B cell (primary cell): Measurements from ENCODE around the gene CEP290. TPM values are rescaled to one million over a fixed set of nuclear protein-coding genes. Genes with fewer than 3 reads are reported as not detected.

Source experiments
- ATAC-seq: fragments of 200-7000 bp; cut with Tn5 transposase; one replicate; pipeline ENCODE4 v1.10.0; 2021; ENCODE audit warnings: low read depth, mild to moderate bottlenecking, moderate number of reproducible peaks, moderate library complexity
- CTCF ChIA-PET: fragments of 350-600 bp; sonication (Branson Sonifier 250); formaldehyde crosslinking; loops from one replicate; lab custom pipeline; 2021; ENCODE audit warnings: antibody characterized with exemption, inconsistent platforms; lab: Charles Lee
- POLR2A ChIA-PET: fragments of 350-600 bp; sonication (Branson Sonifier 250); formaldehyde crosslinking; loops from one replicate; lab custom pipeline; 2021; ENCODE audit warnings: antibody characterized with exemption; lab: Charles Lee
- DNase-seq: peaks from one replicate; pipeline ENCODE4 v3.0.0; 2013
- H2AFZ ChIP-seq: 2 replicates; pipeline ENCODE4 v1.6.1; 2012; ENCODE audit warnings: mild to moderate bottlenecking, low read depth, low read length; ENCODE audit not compliant: insufficient read depth, poor library complexity, severe bottlenecking
- H3K27ac ChIP-seq, 2 donors: 1 replicate in 1 of 2; 2 replicates in 1 of 2; pipeline ENCODE4 v1.5.1; 2012 to 2013; ENCODE audit warnings: low read length in 2 of 2, mild to moderate bottlenecking in 2 of 2, moderate library complexity in 1 of 2
- H3K27me3 ChIP-seq, 4 experiments: fragments of 200-600 bp in 1 of 4; sonication (generic) in 1 of 4; replicated peaks in 1 of 4; 1 replicate in 2 of 4; 2 replicates in 2 of 4; pipeline versions ENCODE4 v1.6.1 to v1.7.0; 2013 to 2016; ENCODE audit warnings: low read length in 3 of 4, mild to moderate bottlenecking in 2 of 4, mixed read lengths in 1 of 4, moderate library complexity in 1 of 4; ENCODE audit not compliant: insufficient read depth in 4 of 4, control insufficient read depth in 3 of 4; ENCODE audit errors: control extremely low read depth in 1 of 4
- H3K36me3 ChIP-seq, 2 experiments: replicated peaks in 1 of 2; 1 replicate in 1 of 2; 2 replicates in 1 of 2; pipeline versions ENCODE4 v1.6.1 to v1.7.1; 2013; ENCODE audit warnings: low read length in 1 of 2; ENCODE audit not compliant: insufficient read depth in 2 of 2, control insufficient read depth in 1 of 2; ENCODE audit errors: control extremely low read depth in 1 of 2, extremely low read depth in 1 of 2
- H3K4me1 ChIP-seq, 2 donors: fragments of 200-600 bp in 1 of 2; sonication (generic) in 1 of 2; 1 replicate in 1 of 2; 2 replicates in 1 of 2; pipeline versions ENCODE4 v1.5.1 to v1.6.1; 2013 to 2017; ENCODE audit warnings: low read length in 2 of 2; ENCODE audit not compliant: control insufficient read depth in 2 of 2, insufficient read depth in 2 of 2
- H3K4me2 ChIP-seq: replicated peaks from 2 replicates; pipeline ENCODE3; 2012; ENCODE audit warnings: mild to moderate bottlenecking, low read depth, low read length; ENCODE audit not compliant: poor library complexity, severe bottlenecking
- H3K4me3 ChIP-seq, 5 experiments: fragments of 200-600 bp in 1 of 5; sonication (generic) in 1 of 5; 1 replicate in 3 of 5; 2 replicates in 2 of 5; pipeline versions ENCODE4 v1.5.1 to v1.7.0; 2011 to 2016; ENCODE audit warnings: low read length in 4 of 5, mild to moderate bottlenecking in 4 of 5, low read depth in 2 of 5, control low read depth in 1 of 5, moderate library complexity in 1 of 5; ENCODE audit not compliant: insufficient read depth in 1 of 5; ENCODE audit errors: control extremely low read depth in 1 of 5, extremely low read depth in 1 of 5
- H3K79me2 ChIP-seq: fragments of 200-600 bp; sonication (generic); one replicate; pipeline ENCODE4 v1.6.0; 2016; ENCODE audit warnings: low read length; ENCODE audit not compliant: control insufficient read depth, insufficient read depth
- H3K9ac ChIP-seq: fragments of 200-600 bp; sonication (generic); 2 replicates; pipeline ENCODE4 v1.6.1; 2017; ENCODE audit warnings: mild to moderate bottlenecking, low read length, moderate library complexity
- H3K9me3 ChIP-seq, 3 donors: one replicate each; pipeline versions ENCODE4 v1.6.1 to v1.7.1; 2013; ENCODE audit warnings: low read length in 2 of 3; ENCODE audit not compliant: control insufficient read depth in 2 of 3, insufficient read depth in 1 of 3; ENCODE audit errors: control extremely low read depth in 1 of 3
- H4K20me1 ChIP-seq: 2 replicates; pipeline ENCODE4 v1.6.0; 2012; ENCODE audit warnings: mild to moderate bottlenecking, low read length; ENCODE audit not compliant: insufficient read depth, control insufficient read depth, poor library complexity, severe bottlenecking
- H3K27ac Mint-ChIP-seq: one replicate; pipeline ENCODE4 v1.8.0; 2021; ENCODE audit warnings: mixed read lengths
- H3K27me3 Mint-ChIP-seq: one replicate; pipeline ENCODE4 v1.8.0; 2021; ENCODE audit warnings: mixed read lengths
- H3K4me1 Mint-ChIP-seq: one replicate; pipeline ENCODE4 v1.8.0; 2021; ENCODE audit warnings: mixed read lengths
- H3K4me3 Mint-ChIP-seq: one replicate; pipeline ENCODE4 v1.8.0; 2021; ENCODE audit warnings: mixed read lengths
- H3K9me3 Mint-ChIP-seq: one replicate; pipeline ENCODE4 v1.8.0; 2022; ENCODE audit warnings: mixed read lengths; ENCODE audit not compliant: insufficient read depth
- CTCF ChIP-seq: fragments of 200-600 bp; IDR thresholded peaks from one replicate; pipeline ENCODE4 v1.8.0; 2022; ENCODE audit warnings: antibody characterized with exemption, mild to moderate bottlenecking
- EZH2 ChIP-seq: IDR thresholded peaks from 2 replicates; pipeline ENCODE4 v1.6.1; 2012; ENCODE audit warnings: borderline replicate concordance, low read depth, mild to moderate bottlenecking, moderate library complexity, low read length; ENCODE audit not compliant: insufficient read depth, poor library complexity, severe bottlenecking
- WGBS: methylation state at CpG from one replicate; pipeline ENCODE4 v1.1.5; 2013; ENCODE audit warnings: missing lambda C conversion rate; ENCODE audit not compliant: insufficient coverage; 5-methylcytosine and 5-hydroxymethylcytosine counted together
- intact Hi-C: fragments of 100-400 bp; cut with micrococcal nuclease; formaldehyde crosslinking; loops from one replicate; pipeline ENCODE4 v1.10.0; 2022
- polyA plus RNA-seq: library from polyadenylated mRNA; depleted of rRNA; stranded (reverse); fragments of >200 nt; gene quantifications from 2 replicates; pipeline ENCODE4 v1.2.3, GENCODE V29; 2012
- total RNA-seq, 2 donors: library from RNA; stranded (reverse); fragments of 120-200 nt in 1 of 2; gene quantifications; 1 replicate in 1 of 2; 2 replicates in 1 of 2; pipeline versions ENCODE4 v1.2.3 to v1.2.4, GENCODE V29; 2013 to 2022

The CEP290 gene
- total and polyA plus RNA-seq, 2 donors (not counting 1 experiment from before 2014, with no cell fraction given): 2.6 to 27.3 TPM

GRCh38 chr12:88185988-88186387 is 44.1 kb upstream of the CEP290 start:
- ATAC-seq: no peak
- Histone ChIP-seq H3K9me3 (peaks cover 0 to 3% (median 0%) of the 10 kb centered on the region in 3 donors), H3K27ac (no peak overlapping the region), H3K27me3 (no peaks in the 10 kb centered on the region), H3K36me3 (peaks cover 0 to 13% of the 10 kb centered on the region in 2 experiments), H3K79me2 (no peaks in the 10 kb centered on the region), H3K9ac (no peak overlapping the region), H3K4me2 (no peak overlapping the region), H2AFZ (no peak overlapping the region), H3K4me3 (no peak overlapping the region), H4K20me1 (no peaks in the 10 kb centered on the region), H3K4me1 (no peaks in the 10 kb centered on the region)
- no peak overlapping the region for H3K4me3 Mint-ChIP-seq
- DNase-seq: no peak
- CTCF ChIA-PET: no interaction called here
- no peaks in the 10 kb centered on the region for H3K9me3 Mint-ChIP-seq
- TF ChIP-seq CTCF (no peak), EZH2 (no peak)
- POLR2A ChIA-PET: no interaction called here
- intact Hi-C loops: no loop called here
- no peak overlapping the region for H3K27ac Mint-ChIP-seq
- no peaks in the 10 kb centered on the region for H3K4me1 Mint-ChIP-seq
- no peaks in the 10 kb centered on the region for H3K27me3 Mint-ChIP-seq

- Histone ChIP-seq H3K79me2 (no peaks in the 10 kb centered on the region), H3K27me3 (no peaks in the 10 kb centered on the region), H3K9me3 (peaks cover 0 to 3% (median 0%) of the 10 kb centered on the region in 3 donors), H3K9ac (no peak overlapping the region), H3K36me3 (peaks cover 0 to 17% of the 10 kb centered on the region in 2 experiments), H3K4me2 (no peak overlapping the region), H3K27ac (no peak overlapping the region), H3K4me1 (no peaks in the 10 kb centered on the region), H2AFZ (no peak overlapping the region), H4K20me1 (no peaks in the 10 kb centered on the region), H3K4me3 (no peak overlapping the region)
- CTCF ChIA-PET: no interaction called here
- no peaks in the 10 kb centered on the region for H3K4me1 Mint-ChIP-seq
- intact Hi-C loops: no loop called here
- POLR2A ChIA-PET: no interaction called here
- no peak overlapping the region for H3K4me3 Mint-ChIP-seq
- DNase-seq (no peak), ATAC-seq (no peak)
- TF ChIP-seq CTCF (no peak), EZH2 (no peak)
- no peaks in the 10 kb centered on the region for H3K9me3 Mint-ChIP-seq
- no peak overlapping the region for H3K27ac Mint-ChIP-seq
- WGBS: no CpG with 5 or more reads among the region's 2 CpGs
- no peaks in the 10 kb centered on the region for H3K27me3 Mint-ChIP-seq
Measured at GRCh38 chr12:88185279-88185678, 43.4 kb upstream of the CEP290 start.
